ENCODE data around the gene FERMT3.
A peak's percentile ranks its signal among the peaks of the same experiment; 100 is the strongest.

Gene FERMT3

DNA sequence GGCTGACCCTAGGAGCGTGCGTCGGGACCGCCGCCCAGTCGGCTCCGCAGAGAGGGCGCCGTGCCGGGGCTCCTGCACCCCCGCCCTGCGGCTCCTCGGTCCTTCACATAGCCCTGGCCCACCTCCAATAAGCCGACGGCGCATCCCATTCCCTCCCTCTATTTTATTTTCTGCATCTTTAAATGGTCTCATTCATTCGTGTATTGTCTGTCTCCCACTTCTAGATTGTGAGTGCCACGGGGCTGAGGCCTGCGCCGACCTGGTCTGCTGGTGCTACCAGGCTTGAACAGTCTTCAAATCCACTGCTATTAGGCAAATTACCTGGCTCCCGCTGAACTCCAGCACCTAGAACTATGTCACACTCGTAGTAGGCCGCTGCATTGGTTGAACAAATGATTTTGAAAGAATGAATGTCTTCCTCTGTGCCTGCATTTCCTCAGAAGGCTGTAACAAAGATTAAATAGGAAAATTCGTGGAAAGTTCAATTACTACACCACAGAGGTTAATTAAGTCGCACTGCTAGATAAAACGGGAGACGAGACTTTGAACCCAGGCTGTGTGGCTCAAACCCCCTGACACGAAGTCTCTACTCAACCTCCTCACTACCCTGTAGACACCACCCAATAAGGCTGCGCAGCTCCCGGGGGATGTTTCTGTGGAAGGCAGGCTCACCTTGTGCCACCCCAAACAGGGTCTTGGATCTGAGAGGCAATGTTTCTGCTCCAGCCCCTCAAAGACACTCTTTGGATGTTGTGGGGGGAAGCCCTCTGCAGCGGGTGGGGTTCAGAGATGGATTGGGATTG lies 41.4 kb downstream of the FERMT3 start:
- TF ChIP-seq, protein P1, sequence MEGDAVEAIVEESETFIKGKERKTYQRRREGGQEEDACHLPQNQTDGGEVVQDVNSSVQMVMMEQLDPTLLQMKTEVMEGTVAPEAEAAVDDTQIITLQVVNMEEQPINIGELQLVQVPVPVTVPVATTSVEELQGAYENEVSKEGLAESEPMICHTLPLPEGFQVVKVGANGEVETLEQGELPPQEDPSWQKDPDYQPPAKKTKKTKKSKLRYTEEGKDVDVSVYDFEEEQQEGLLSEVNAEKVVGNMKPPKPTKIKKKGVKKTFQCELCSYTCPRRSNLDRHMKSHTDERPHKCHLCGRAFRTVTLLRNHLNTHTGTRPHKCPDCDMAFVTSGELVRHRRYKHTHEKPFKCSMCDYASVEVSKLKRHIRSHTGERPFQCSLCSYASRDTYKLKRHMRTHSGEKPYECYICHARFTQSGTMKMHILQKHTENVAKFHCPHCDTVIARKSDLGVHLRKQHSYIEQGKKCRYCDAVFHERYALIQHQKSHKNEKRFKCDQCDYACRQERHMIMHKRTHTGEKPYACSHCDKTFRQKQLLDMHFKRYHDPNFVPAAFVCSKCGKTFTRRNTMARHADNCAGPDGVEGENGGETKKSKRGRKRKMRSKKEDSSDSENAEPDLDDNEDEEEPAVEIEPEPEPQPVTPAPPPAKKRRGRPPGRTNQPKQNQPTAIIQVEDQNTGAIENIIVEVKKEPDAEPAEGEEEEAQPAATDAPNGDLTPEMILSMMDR (IDR thresholded peaks at IDR 0.05), result no peak
- no peak for TF ChIP-seq ZFX (IDR thresholded peaks at IDR 0.05; ENCODE audit: borderline replicate concordance)
- H3K27ac ChIP-seq, result peak overlapping the region; percentile 97

DNA sequence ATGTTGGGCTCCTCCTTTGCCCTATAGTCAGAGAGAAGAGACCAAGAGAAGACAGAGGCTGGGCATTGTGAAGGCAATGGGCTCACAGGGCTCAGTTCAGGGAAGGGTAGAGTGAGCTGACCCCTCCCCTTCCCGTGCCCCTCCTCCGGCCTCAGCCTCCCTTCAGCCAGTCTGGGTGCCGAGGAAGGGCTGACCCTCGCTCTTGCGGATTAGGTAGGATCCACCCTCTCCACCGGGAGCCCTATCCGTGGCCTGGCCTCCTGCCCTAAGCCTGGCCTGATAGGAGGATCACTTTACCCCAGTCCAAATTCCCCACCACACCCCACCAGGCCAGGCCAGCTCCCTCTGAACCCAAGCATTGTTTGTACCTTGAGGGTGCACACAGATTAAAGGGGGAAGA lies 42.1 kb downstream of the FERMT3 start:
- no peak for TF ChIP-seq ZFX (IDR thresholded peaks at IDR 0.05; ENCODE audit: borderline replicate concordance)
- TF ChIP-seq, protein P1 (IDR thresholded peaks at IDR 0.05), result no peak
- H3K27ac ChIP-seq, result no peak overlapping the region

DNA sequence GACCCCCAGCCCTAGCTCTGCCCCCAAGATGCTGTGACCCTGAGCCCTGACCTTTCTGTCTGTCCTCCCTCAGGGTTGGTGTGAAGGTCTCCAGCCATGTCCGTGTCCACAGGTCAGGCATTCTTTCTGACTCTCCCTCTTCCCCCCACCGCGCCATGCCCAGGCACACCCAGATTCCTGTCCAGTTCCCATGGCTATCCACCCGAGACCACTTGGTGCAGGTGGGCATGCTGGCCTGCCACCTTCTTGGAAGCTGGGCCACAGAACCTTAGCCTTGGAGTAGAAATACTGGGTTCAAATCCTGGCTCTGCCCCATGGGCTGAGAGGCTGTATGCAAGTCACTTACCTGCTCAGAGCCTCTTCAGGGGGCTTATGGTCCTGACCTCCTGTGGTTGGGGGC lies 42.5 kb downstream of the FERMT3 start:
- TF ChIP-seq ZFX (IDR thresholded peaks at IDR 0.05; ENCODE audit: borderline replicate concordance), result no peak
- TF ChIP-seq, protein P1 (IDR thresholded peaks at IDR 0.05), result no peak

DNA sequence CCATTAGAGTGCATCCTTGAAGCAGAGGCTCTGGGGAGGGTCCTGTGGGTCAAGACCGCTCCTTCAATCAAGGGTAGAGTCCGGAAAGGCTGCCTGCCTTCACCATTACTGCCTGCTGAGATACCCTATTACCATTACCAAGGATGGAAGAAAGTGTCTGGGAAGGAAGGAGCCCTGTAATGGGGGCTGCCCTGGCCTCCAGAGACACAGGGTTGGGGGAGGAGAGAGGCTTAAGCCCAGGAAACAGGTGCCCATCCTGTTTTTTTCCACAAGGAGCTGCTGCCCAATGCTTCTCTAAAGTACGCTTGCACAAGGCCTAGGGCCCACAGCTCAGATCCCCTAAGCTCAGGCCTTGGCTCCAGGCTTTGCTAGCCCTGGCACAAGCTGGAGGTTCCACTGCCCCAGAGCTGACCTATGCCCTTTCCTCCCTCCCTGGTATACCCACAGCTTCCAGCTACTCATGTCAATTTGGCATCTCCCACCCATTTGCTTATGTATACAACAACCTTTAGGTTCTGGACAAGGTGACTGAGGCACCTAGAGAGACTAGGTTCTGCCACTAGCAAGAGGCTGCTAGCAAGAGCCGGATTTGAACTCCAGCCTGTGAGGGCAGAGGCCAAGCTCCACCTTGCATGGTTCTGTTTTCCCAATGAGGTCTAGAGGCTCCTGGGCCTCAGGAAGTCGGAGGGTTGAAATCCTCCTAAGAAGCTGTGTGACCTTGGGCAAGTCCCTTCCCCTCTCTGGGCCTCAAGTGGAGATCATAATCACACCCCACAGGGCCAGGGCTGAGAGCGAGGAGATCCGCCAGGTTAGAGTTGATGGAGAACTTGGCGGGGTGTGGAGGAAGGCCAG lies 43.3 kb downstream of the FERMT3 start:
- no peak overlapping the region for H3K27ac ChIP-seq
- TF ChIP-seq, protein P1 (IDR thresholded peaks at IDR 0.05), result no peak
- TF ChIP-seq ZFX (IDR thresholded peaks at IDR 0.05; ENCODE audit: borderline replicate concordance), result no peak

More for the DNA sequence above, 42.5 kb downstream of the FERMT3 start:
- no peak overlapping the region for H3K27ac ChIP-seq

DNA sequence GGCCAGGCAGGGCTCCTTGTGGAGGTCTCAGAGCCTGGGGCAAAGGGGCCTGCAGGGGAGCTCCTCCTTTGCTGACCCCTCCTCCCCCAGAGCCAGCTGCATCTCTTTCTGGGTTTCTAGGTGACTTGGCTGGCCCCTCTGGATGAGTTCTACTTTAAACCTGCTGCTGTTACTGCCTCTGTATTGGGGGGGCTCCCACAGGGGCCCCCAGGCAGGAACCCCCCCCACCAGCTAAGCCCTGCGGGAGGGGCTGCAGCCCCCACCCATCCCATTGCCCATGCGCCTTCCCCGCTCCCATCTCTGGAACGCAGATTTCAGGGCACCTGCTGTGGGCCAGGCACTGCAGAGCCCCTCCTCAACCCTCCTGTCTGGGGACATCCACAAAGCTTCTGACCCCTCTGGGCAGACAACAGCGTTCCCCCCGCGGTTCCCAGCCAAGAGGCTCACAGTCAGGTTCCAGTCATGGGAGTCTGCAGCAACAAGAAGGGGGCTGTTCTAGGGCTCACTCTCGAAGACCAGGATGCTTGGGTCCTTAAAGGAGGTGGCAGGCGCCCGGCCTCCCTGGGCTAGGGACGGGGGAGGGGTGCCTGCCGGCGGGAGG lies 44.0 kb downstream of the FERMT3 start:
- peak overlapping the region; percentile 82; the same call in 1 of the 2 replicates for H3K27ac ChIP-seq
- TF ChIP-seq, protein P1 (IDR thresholded peaks at IDR 0.05), result no peak
- no peak for TF ChIP-seq ZFX (IDR thresholded peaks at IDR 0.05; ENCODE audit: borderline replicate concordance)

DNA sequence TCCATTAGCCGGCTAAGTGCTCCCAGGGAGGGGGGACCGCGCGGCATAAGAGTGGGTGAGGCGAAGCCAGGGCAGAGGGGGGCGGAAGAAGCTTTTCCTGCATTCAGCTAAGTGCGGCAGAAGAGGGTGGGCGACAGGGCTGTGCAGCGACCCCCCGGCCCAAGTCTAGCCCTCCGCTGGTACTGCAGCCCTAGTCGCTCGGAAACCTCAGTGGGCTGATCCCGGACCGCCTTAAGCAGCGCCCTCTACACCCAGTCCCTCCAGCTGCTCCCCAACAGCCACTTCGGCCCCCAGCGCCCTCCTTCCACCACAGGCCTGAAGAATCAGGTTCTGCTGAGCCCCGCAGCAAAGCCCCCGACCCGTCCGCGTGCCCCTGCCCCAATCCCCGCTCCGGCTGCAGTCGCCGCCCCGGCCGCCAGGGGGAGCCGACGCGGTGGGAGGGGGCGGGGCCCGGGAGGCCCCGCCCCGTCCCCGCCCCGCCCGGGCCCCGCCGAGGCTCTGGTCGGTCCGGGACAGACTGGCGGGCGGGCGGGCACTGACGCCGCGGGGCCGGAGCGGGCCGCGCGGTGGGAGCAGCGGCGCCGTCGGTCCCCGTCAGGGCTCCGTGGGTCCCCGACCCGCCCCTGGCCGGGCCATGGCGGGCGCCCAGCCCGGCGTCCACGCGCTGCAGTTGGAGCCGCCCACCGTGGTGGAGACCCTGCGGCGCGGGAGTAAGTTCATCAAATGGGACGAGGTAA lies 44.7 kb downstream of the FERMT3 start, which contains the start of gene PLCB3:
Gene PLCB3 (plus strand): TSS at position 515 of the 737 bp plus-strand sequence. CDS start 120 bp downstream, at position 635.
- no peak for TF ChIP-seq ZFX (IDR thresholded peaks at IDR 0.05; ENCODE audit: borderline replicate concordance)
- TF ChIP-seq, protein P1 (IDR thresholded peaks at IDR 0.05), result peak; percentile 96

More for the DNA sequence above, 44.7 kb downstream of the FERMT3 start, which contains the start of gene PLCB3:
- peak within 1 kb of the TSS; percentile 82 for H3K27ac ChIP-seq
